PC-9 (cell line): ENCODE measurements around the gene CACNA1E.

Source experiments
- EZH2 ChIP-seq: fragments of 200-600 bp; sonication (generic); IDR thresholded peaks from 2 replicates; pipeline ENCODE4 v1.8.0; 2017; ENCODE audit warnings: antibody characterized with exemption, low read depth
- TF ChIP-seq, protein P1 (sequence below): fragments of 200-600 bp; sonication (generic); conservative IDR thresholded peaks from 2 replicates; pipeline ENCODE4 v1.6.1; 2017; ENCODE audit warnings: mixed run types, antibody characterized with exemption, mild to moderate bottlenecking, moderate library complexity

DNA sequence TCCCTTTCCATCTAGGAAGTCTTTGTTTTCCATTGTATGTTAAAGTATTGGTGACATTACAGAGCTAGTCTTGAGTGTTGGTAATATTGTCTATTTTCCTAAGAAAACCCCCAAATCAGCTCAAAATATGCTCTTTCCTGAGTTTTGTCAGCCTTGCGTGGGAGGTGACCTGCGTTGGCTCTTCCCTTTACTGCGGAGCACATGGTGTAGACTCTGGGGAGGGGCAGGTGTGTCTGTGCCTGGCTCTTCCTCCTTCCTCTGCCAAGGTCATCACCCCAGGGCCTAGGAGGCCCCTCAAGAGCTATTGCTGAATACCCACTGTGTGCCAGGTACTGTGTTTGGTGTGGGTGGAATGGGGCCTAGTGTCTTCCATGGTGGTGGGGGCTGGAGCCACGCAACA is 33.4 kb downstream of the CACNA1E start:
- TF ChIP-seq, protein P1, sequence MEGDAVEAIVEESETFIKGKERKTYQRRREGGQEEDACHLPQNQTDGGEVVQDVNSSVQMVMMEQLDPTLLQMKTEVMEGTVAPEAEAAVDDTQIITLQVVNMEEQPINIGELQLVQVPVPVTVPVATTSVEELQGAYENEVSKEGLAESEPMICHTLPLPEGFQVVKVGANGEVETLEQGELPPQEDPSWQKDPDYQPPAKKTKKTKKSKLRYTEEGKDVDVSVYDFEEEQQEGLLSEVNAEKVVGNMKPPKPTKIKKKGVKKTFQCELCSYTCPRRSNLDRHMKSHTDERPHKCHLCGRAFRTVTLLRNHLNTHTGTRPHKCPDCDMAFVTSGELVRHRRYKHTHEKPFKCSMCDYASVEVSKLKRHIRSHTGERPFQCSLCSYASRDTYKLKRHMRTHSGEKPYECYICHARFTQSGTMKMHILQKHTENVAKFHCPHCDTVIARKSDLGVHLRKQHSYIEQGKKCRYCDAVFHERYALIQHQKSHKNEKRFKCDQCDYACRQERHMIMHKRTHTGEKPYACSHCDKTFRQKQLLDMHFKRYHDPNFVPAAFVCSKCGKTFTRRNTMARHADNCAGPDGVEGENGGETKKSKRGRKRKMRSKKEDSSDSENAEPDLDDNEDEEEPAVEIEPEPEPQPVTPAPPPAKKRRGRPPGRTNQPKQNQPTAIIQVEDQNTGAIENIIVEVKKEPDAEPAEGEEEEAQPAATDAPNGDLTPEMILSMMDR = no peak
- TF ChIP-seq EZH2 = no peak
